Esophagus muscularis mucosa (tissue), 4 donors: ENCODE measurements around the gene NID2. TPM values are rescaled to one million over a fixed set of nuclear protein-coding genes. Genes with fewer than 3 reads are reported as not detected.
A peak's percentile ranks its signal among the peaks of the same experiment; 100 is the strongest.

ENCODE experiments used
- DNase-seq: peaks from one replicate; pipeline ENCODE4 v3.0.0-alpha.2; 2017; ENCODE audit errors: extremely low spot score
- H3K27ac ChIP-seq, 4 donors: fragments of 200-600 bp; sonication (generic); replicated peaks in 1 of 4; 1 replicate in 3 of 4; 2 replicates in 1 of 4; pipeline ENCODE4 v1.5.1; 2016 to 2019; ENCODE audit warnings: mild to moderate bottlenecking in 1 of 4
- H3K27me3 ChIP-seq, 4 donors: fragments of 200-600 bp; sonication (generic); one replicate each; pipeline versions ENCODE4 v1.5.1 to v1.6.0; 2016 to 2019
- H3K36me3 ChIP-seq, 4 donors: fragments of 200-600 bp; sonication (generic); one replicate each; pipeline ENCODE4 v1.5.1; 2016 to 2019
- H3K4me1 ChIP-seq, 4 donors: fragments of 200-600 bp; sonication (generic); one replicate each; pipeline ENCODE4 v1.5.1; 2016 to 2019
- H3K4me3 ChIP-seq, 4 donors: fragments of 200-600 bp; sonication (generic); 1 replicate in 2 of 4; 2 replicates in 2 of 4; pipeline ENCODE4 v1.5.1; 2016 to 2019; ENCODE audit warnings: mild to moderate bottlenecking in 4 of 4, moderate library complexity in 1 of 4
- H3K9me3 ChIP-seq, 4 donors: fragments of 200-600 bp; sonication (generic); 1 replicate in 3 of 4; 2 replicates in 1 of 4; pipeline ENCODE4 v1.5.1; 2016 to 2019
- CTCF ChIP-seq, 3 experiments: fragments of 200-600 bp in 2 of 3; fragments of 450-650 bp in 1 of 3; sonication (generic) in 2 of 3; IDR thresholded peaks; one replicate each; pipeline ENCODE4 v1.5.1; 2017 to 2019; ENCODE audit warnings: antibody characterized with exemption in 3 of 3, mild to moderate bottlenecking in 2 of 3, moderate library complexity in 1 of 3
- EP300 ChIP-seq: sonication (generic); formaldehyde crosslinking; IDR thresholded peaks from one replicate; pipeline ENCODE4 v1.6.1; 2017; ENCODE audit warnings: antibody characterized with exemption
- POLR2A ChIP-seq: fragments of 450-650 bp; IDR thresholded peaks from one replicate; pipeline ENCODE4 v1.6.1; 2017; ENCODE audit warnings: antibody characterized with exemption, moderate library complexity, mild to moderate bottlenecking, low read depth
- POLR2AphosphoS5 ChIP-seq, 2 donors: sonication (generic); formaldehyde crosslinking; IDR thresholded peaks; one replicate each; pipeline ENCODE4 v1.6.1; 2017; ENCODE audit warnings: antibody characterized with exemption in 2 of 2
- WGBS: methylation state at CpG from one replicate; pipeline ENCODE4 v1.1.5; 2018; 5-methylcytosine and 5-hydroxymethylcytosine counted together
- intact Hi-C: fragments of 100-400 bp; cut with DNase I; formaldehyde crosslinking; loops from one replicate; pipeline ENCODE4 v1.15.1; 2023
- total RNA-seq, 4 donors: library from RNA; depleted of rRNA; stranded (reverse); fragments of >200 nt; gene quantifications; one replicate each; pipeline versions ENCODE4 v1.1.0 to v1.2.1, GENCODE V29; 2016

NID2 gene
- total RNA-seq, 4 donors from 2014 or later = 40.4 to 77.2 (median 57.5) TPM

- Histone ChIP-seq H3K27ac (peak overlapping the region; percentile 82 to 92 (median 84)), H3K4me1 (peaks cover 94 to 100% (median 100%) of the 10 kb centered on the region in 4 donors), H3K9me3 (no peaks in the 10 kb centered on the region), H3K4me3 (no peak overlapping the region), H3K36me3 (peaks cover 0 to 9% (median 3%) of the 10 kb centered on the region in 4 donors), H3K27me3 (no peaks in the 10 kb centered on the region)
- DNase-seq = peak; percentile 87
- 47% methylated on average over 5 of the region's 5 CpGs for WGBS
- no peak for TF ChIP-seq POLR2AphosphoS5 (IDR thresholded peaks at IDR 0.05)
- no peak for TF ChIP-seq CTCF (IDR thresholded peaks at IDR 0.05)
- TF ChIP-seq EP300 = no peak
- TF ChIP-seq POLR2A = no peak
- intact Hi-C loops = no loop called here
Observed at GRCh38 chr14:52049271-52049670, 19.6 kb downstream of the NID2 start.

- Histone ChIP-seq H3K4me3 (no peak overlapping the region), H3K27me3 (no peaks in the 10 kb centered on the region), H3K4me1 (peaks cover 93 to 100% (median 99%) of the 10 kb centered on the region in 4 donors), H3K36me3 (peaks cover 0 to 7% (median 2%) of the 10 kb centered on the region in 4 donors), H3K27ac (peak overlapping the region; percentile 82 to 92 (median 84)), H3K9me3 (no peaks in the 10 kb centered on the region)
- no peak for TF ChIP-seq POLR2A
- TF ChIP-seq POLR2AphosphoS5 (IDR thresholded peaks at IDR 0.05) = no peak
- no peak for TF ChIP-seq EP300
- no peak for TF ChIP-seq CTCF (IDR thresholded peaks at IDR 0.05)
- 49% methylated on average over 3 of the region's 3 CpGs for WGBS
- intact Hi-C loops = no loop called here
- DNase-seq = peak; percentile 91
Observed at GRCh38 chr14:52048641-52049204, 20.1 kb downstream of the NID2 start.

GRCh38 chr14:52048116-52048515, 20.7 kb downstream of the NID2 start:
- peaks cover 0 to 1% (median 0%) of the 10 kb centered on the region in 4 donors for H3K36me3 ChIP-seq
- H3K27me3 ChIP-seq = no peaks in the 10 kb centered on the region
- peak; percentile 68 for DNase-seq
- intact Hi-C loops = no loop called here
- peak overlapping the region; percentile 82 to 92 (median 84) for H3K27ac ChIP-seq
- 70% methylated on average over 10 of the region's 10 CpGs for WGBS
- no peak overlapping the region for H3K4me3 ChIP-seq
- peaks cover 93 to 100% (median 99%) of the 10 kb centered on the region in 4 donors for H3K4me1 ChIP-seq
- H3K9me3 ChIP-seq = no peaks in the 10 kb centered on the region
- TF ChIP-seq CTCF (IDR thresholded peaks at IDR 0.05) (no peak), POLR2AphosphoS5 (IDR thresholded peaks at IDR 0.05) (peak; percentile 33 to 63)

- DNase-seq = no peak
- intact Hi-C loops = no loop called here
- Histone ChIP-seq H3K4me1 (peaks cover 83 to 99% (median 96%) of the 10 kb centered on the region in 4 donors), H3K27ac (peak overlapping the region; percentile 82 to 92 (median 84)), H3K36me3 (peaks cover 4 to 7% (median 7%) of the 10 kb centered on the region in 4 donors), H3K9me3 (no peaks in the 10 kb centered on the region), H3K4me3 (no peak overlapping the region), H3K27me3 (no peaks in the 10 kb centered on the region)
- 33% methylated on average over 2 of the region's 2 CpGs for WGBS
- TF ChIP-seq POLR2AphosphoS5 (IDR thresholded peaks at IDR 0.05) (no peak), EP300 (no peak), CTCF (IDR thresholded peaks at IDR 0.05) (no peak), POLR2A (no peak)
Observed at GRCh38 chr14:52046376-52046917, 22.4 kb downstream of the NID2 start.
